Measurements from ENCODE around the gene STH.

The STH gene

GRCh38 chr17:45968732-45969131 is 30.3 kb upstream of the STH start:
- DNase-seq, result no peak

- DNase-seq, result no peak
Observed at GRCh38 chr17:45969726-45970125, 29.3 kb upstream of the STH start.

GRCh38 chr17:45970659-45971058 is 28.4 kb upstream of the STH start:
- no peak for DNase-seq

GRCh38 chr17:45971698-45972141 is 27.3 kb upstream of the STH start:
- DNase-seq, result no peak

GRCh38 chr17:45972531-45972930 is 26.5 kb upstream of the STH start:
- no peak for DNase-seq

GRCh38 chr17:45973099-45973780 is 25.8 kb upstream of the STH start:
- no peak for DNase-seq

GRCh38 chr17:45973946-45974859 is 24.8 kb upstream of the STH start:
- DNase-seq, result no peak

GRCh38 chr17:45974916-45975630 is 24.0 kb upstream of the STH start:
- DNase-seq, result no peak

GRCh38 chr17:45975640-45976295 is 23.3 kb upstream of the STH start:
- DNase-seq, result no peak

- DNase-seq, result no peak
Observed at GRCh38 chr17:45976391-45976754, 22.7 kb upstream of the STH start.

- no peak for DNase-seq
Observed at GRCh38 chr17:45976755-45977505, 22.1 kb upstream of the STH start.

- DNase-seq, result no peak
Observed at GRCh38 chr17:45977506-45977824, 21.6 kb upstream of the STH start.

GRCh38 chr17:45977976-45978626 is 20.9 kb upstream of the STH start:
- no peak for DNase-seq

GRCh38 chr17:45979137-45979536 is 19.9 kb upstream of the STH start:
- DNase-seq, result no peak

GRCh38 chr17:45980855-45981254 is 18.2 kb upstream of the STH start:
- no peak for DNase-seq

GRCh38 chr17:45981306-45981705 is 17.7 kb upstream of the STH start:
- DNase-seq, result no peak

GRCh38 chr17:45982791-45983613 is 16.0 kb upstream of the STH start:
- DNase-seq, result no peak

GRCh38 chr17:45983614-45984310 is 15.3 kb upstream of the STH start:
- DNase-seq, result no peak

- DNase-seq, result no peak
Observed at GRCh38 chr17:45984368-45984767, 14.7 kb upstream of the STH start.

- no peak for DNase-seq
Observed at GRCh38 chr17:45985447-45985846, 13.6 kb upstream of the STH start.
